ENCODE measurements around the gene TCTN2. TPM values are rescaled to one million over a fixed set of nuclear protein-coding genes. Genes with fewer than 3 reads are reported as not detected.

The TCTN2 gene
- total and polyA plus RNA-seq, 2 experiments from 2014 or later: 2.7 to 6.0 TPM

GRCh38 chr12:123717350-123717749 lies 46.4 kb downstream of the TCTN2 start (continued):
- TF ChIP-seq CTCF (conservative IDR thresholded peaks at IDR 0.05; ENCODE audit: low read depth in 2 of 2): no peak
- no peak for TF ChIP-seq CREB1 (CRISPR knock-in tag; IDR thresholded peaks at IDR 0.05; ENCODE audit: low read depth)

GRCh38 chr12:123720141-123720814 lies 49.4 kb downstream of the TCTN2 start:
- Histone ChIP-seq H3K4me2 (no peak overlapping the region), H3K4me1 (ENCODE audit: insufficient read depth) (no peaks in the 10 kb centered on the region), H2AFZ (no peak overlapping the region), H3F3A (replicated peaks; ENCODE audit: low read depth) (no peaks in the 10 kb centered on the region), H3K36me3 (ENCODE audit: insufficient read depth) (peaks cover 45% of the 10 kb centered on the region), H3K9me2 (ENCODE audit: insufficient read depth) (no peaks in the 10 kb centered on the region), H3K27ac (ENCODE audit: low read depth) (0 out of 2 replicates have a peak overlapping the region, but pooled peaks have one; percentile 32), H3K79me2 (replicated peaks; ENCODE audit: insufficient read depth) (peaks cover 36% of the 10 kb centered on the region), H4K20me1 (replicated peaks; ENCODE audit: insufficient read depth) (peaks cover 26% of the 10 kb centered on the region), H3K27me3 (ENCODE audit: insufficient read depth) (no peaks in the 10 kb centered on the region), H3K4me3 (no peak overlapping the region)
- ATAC-seq: no peak
- peaks cover 41% of the 10 kb centered on the region for H3K36me3 Mint-ChIP-seq (ENCODE audit: low read depth)
- no peak overlapping the region for H3K4me3 Mint-ChIP-seq
- no peak overlapping the region; the same call in 1 of the 2 replicates for H3K27ac Mint-ChIP-seq
- peaks cover 1% of the 10 kb centered on the region for H3K27me3 Mint-ChIP-seq (ENCODE audit: insufficient read depth, low read depth, poor library complexity)
- H3K9me3 Mint-ChIP-seq: no peaks in the 10 kb centered on the region
- no peak for DNase-seq (ENCODE audit: low spot score)
- H3K4me1 Mint-ChIP-seq: no peaks in the 10 kb centered on the region
- TF ChIP-seq CTCF (conservative IDR thresholded peaks at IDR 0.05; ENCODE audit: low read depth in 2 of 2) (no peak), ZNF462 (CRISPR knock-in tag; IDR thresholded peaks at IDR 0.05) (no peak), STAT1 (IDR thresholded peaks at IDR 0.05; ENCODE audit: unreplicated experiment) (no peak), ETS1 (IDR thresholded peaks at IDR 0.05) (no peak), ZNF331 (CRISPR knock-in tag; IDR thresholded peaks at IDR 0.05; ENCODE audit: low read depth) (no peak), CREB1 (CRISPR knock-in tag; IDR thresholded peaks at IDR 0.05; ENCODE audit: low read depth) (no peak), REST (IDR thresholded peaks at IDR 0.05; ENCODE audit: unreplicated experiment) (no peak), POLR2AphosphoS5 (IDR thresholded peaks at IDR 0.05; ENCODE audit: low read depth) (no peak)

Measured in GM23338 (cell line).